Ovary (tissue), 10 donors: ENCODE results near the gene CDSN. TPM values are rescaled to one million over a fixed set of nuclear protein-coding genes. Genes with fewer than 3 reads are reported as not detected.
"Not testable (repeated sequence)": the region's sequence is repeated elsewhere in the genome, so short reads cannot be mapped to it uniquely, and the experiment has no call there.

Source experiments
- DNase-seq, 5 donors: peaks; one replicate each; pipeline ENCODE4 v3.0.0-alpha.2; 2019 to 2020
- H3K27ac ChIP-seq, 2 donors: fragments of 200-600 bp; one replicate each; pipeline versions ENCODE4 v1.5.1 to v1.8.0; 2019 to 2022
- H3K27me3 ChIP-seq: fragments of 200-600 bp; one replicate; pipeline ENCODE4 v1.8.0; 2022
- H3K36me3 ChIP-seq: fragments of 200-600 bp; sonication (generic); one replicate; pipeline ENCODE4 v1.5.1; 2019
- H3K4me1 ChIP-seq: one replicate; pipeline ENCODE4 v1.8.1; 2013; ENCODE audit warnings: mild to moderate bottlenecking, moderate library complexity; ENCODE audit not compliant: insufficient read depth
- H3K4me3 ChIP-seq: fragments of 200-600 bp; sonication (generic); one replicate; pipeline ENCODE4 v1.5.1; 2017
- H3K9me3 ChIP-seq, 2 donors: fragments of 200-600 bp in 1 of 2; sonication (generic) in 1 of 2; one replicate each; pipeline versions ENCODE4 v1.5.1 to v1.8.1; 2013 to 2019; ENCODE audit warnings: mild to moderate bottlenecking in 1 of 2, moderate library complexity in 1 of 2
- EP300 ChIP-seq: sonication (generic); formaldehyde crosslinking; IDR thresholded peaks from one replicate; pipeline ENCODE4 v1.6.1; 2017; ENCODE audit warnings: antibody characterized with exemption
- POLR2A ChIP-seq: fragments of 450-650 bp; IDR thresholded peaks from one replicate; pipeline ENCODE4 v1.6.1; 2017; ENCODE audit warnings: antibody characterized with exemption, mild to moderate bottlenecking, moderate library complexity
- WGBS, 3 donors: extraction: QIAGEN DNeasy Blood & Tissue Kit in 1 of 3; methylation state at CpG; one replicate each; pipeline versions ENCODE4 v1.1.5 to v1.1.7; 2013 to 2017; 5-methylcytosine and 5-hydroxymethylcytosine counted together
- intact Hi-C, 4 donors: fragments of 100-400 bp; cut with DNase I; formaldehyde crosslinking; loops; one replicate each; pipeline versions ENCODE4 v1.11.0 to v1.15.1; 2022 to 2023
- long read RNA-seq, 3 donors: library from polyadenylated mRNA in 2 of 3; unstranded in 2 of 3; transcript quantifications; one replicate each; pipeline ENCODE4 v2.0.0 and lab custom pipeline, GENCODE V29; 2021 to 2026
- polyA plus RNA-seq, 2 donors: library from polyadenylated mRNA; stranded (reverse); fragments of 200-250 nt in 1 of 2; fragments of 350-450 nt in 1 of 2; fragmentation: Illumina TruSeq in 1 of 2; extraction: RNeasy Lipid Tissue Mini Kit (QIAGEN cat#74804) in 1 of 2; gene quantifications; one replicate each; pipeline ENCODE4 v1.2.3, GENCODE V29; 2013 to 2014
- total RNA-seq, 7 donors: library from RNA; depleted of rRNA in 2 of 7; stranded (reverse); fragments of >200 nt in 2 of 7; fragmentation: NEBNext Ultra II Directional in 3 of 7; extraction: Animal tissue kit (Norgen Biotek cat#: 25700) in 3 of 7; gene quantifications; one replicate each; pipeline versions ENCODE4 v1.1.0 to v1.2.4, GENCODE V29; 2016 to 2023
- TF ChIP-seq, protein P1 (sequence below), 3 donors: fragments of 450-650 bp in 2 of 3; fragments of 200-600 bp in 1 of 3; IDR thresholded peaks; one replicate each; pipeline versions ENCODE4 v1.5.1 to v1.8.0; 2016 to 2022; ENCODE audit warnings: antibody characterized with exemption in 3 of 3, mild to moderate bottlenecking in 1 of 3
- donor health status: DM: no; HTN: no; CAD: no; lungs with moderate emphysema.
- donor health status: DM: no; HTN: no; CAD: no.
- donor health status: Bipolar disorder and iron deficiency.
- donor health status: DM: yes; HTN: yes; CAD: no.
- donor health status: DM: no; HTN: no; CAD: no.
- donor health status: DM: yes; HTN: yes; CAD: no.

Gene CDSN, protein sequence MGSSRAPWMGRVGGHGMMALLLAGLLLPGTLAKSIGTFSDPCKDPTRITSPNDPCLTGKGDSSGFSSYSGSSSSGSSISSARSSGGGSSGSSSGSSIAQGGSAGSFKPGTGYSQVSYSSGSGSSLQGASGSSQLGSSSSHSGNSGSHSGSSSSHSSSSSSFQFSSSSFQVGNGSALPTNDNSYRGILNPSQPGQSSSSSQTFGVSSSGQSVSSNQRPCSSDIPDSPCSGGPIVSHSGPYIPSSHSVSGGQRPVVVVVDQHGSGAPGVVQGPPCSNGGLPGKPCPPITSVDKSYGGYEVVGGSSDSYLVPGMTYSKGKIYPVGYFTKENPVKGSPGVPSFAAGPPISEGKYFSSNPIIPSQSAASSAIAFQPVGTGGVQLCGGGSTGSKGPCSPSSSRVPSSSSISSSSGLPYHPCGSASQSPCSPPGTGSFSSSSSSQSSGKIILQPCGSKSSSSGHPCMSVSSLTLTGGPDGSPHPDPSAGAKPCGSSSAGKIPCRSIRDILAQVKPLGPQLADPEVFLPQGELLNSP
- total RNA-seq = under 1 TPM in 1 of 7 donors, not detected in 6; 0.34 TPM
- under 1 TPM in 1 of 2 donors, not detected in 1; 0.05 TPM for polyA plus RNA-seq
- long read RNA-seq, donor 1 = 0 reads
- long read RNA-seq, donor 2 = 0 reads
- long read RNA-seq, donor 3, partial matches to known transcripts = 0 of 1 reads
- long read RNA-seq, donor 3, other reads (novel, unspliced or antisense) = 1 of 1 reads

DNA sequence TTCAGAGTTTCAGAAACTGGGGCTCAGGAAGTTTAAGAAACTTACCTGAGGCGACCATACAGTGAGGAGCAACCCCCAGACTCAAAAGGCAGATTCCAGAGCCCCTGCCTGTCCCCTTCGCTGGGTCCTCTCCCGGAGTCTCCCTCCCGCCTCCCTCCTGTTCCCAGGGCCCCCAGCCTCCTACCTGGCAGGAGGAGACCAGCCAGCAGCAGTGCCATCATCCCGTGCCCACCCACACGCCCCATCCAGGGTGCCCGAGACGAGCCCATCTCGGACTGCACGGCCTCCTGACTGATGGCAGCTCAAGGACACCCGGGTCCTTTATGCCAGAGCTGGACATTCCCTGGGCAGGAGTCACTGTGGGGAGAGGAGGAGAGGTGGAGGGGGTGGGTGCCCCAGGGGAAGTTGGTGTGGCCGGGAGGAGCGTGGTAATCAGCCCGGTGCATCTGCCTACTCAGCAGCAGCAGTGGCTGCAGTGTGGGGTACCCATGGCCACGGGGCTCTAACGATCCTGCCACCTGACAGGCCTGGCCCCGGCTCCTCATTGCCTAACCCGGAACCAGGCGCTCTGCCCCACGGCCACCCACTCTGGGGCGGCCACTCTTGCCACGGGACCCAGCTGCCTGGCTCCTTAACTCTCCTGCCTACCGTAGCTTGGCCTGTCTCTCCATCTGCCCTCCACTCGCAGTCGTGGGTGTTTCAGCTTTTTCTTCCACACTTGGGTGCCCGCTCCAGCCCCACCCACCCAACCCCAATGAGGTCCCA, at the start of gene CDSN:
Gene CDSN (minus strand): TSS at position 296 of the 765 bp plus-strand sequence. CDS start 27 bp downstream, at position 269.
- TF ChIP-seq EP300 (no peak), POLR2A (no peak)
- TF ChIP-seq, protein P1, sequence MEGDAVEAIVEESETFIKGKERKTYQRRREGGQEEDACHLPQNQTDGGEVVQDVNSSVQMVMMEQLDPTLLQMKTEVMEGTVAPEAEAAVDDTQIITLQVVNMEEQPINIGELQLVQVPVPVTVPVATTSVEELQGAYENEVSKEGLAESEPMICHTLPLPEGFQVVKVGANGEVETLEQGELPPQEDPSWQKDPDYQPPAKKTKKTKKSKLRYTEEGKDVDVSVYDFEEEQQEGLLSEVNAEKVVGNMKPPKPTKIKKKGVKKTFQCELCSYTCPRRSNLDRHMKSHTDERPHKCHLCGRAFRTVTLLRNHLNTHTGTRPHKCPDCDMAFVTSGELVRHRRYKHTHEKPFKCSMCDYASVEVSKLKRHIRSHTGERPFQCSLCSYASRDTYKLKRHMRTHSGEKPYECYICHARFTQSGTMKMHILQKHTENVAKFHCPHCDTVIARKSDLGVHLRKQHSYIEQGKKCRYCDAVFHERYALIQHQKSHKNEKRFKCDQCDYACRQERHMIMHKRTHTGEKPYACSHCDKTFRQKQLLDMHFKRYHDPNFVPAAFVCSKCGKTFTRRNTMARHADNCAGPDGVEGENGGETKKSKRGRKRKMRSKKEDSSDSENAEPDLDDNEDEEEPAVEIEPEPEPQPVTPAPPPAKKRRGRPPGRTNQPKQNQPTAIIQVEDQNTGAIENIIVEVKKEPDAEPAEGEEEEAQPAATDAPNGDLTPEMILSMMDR (IDR thresholded peaks at IDR 0.05) = no peak
- no peak within 1 kb of the TSS for H3K27ac ChIP-seq
- H3K9me3 ChIP-seq = no peaks in the 10 kb centered on the region
- intact Hi-C loops = no loop called here
- WGBS, 3 donors = 82 to 87% (median 84%) methylated on average over 25 to 26 of the region's 26 CpGs
- H3K27me3 ChIP-seq = no peaks in the 10 kb centered on the region
- H3K4me1 ChIP-seq = peaks cover 10% of the 10 kb centered on the region
- H3K4me3 ChIP-seq = no peak within 1 kb of the TSS
- H3K36me3 ChIP-seq = no peaks in the 10 kb centered on the region
- no peak for DNase-seq

DNA sequence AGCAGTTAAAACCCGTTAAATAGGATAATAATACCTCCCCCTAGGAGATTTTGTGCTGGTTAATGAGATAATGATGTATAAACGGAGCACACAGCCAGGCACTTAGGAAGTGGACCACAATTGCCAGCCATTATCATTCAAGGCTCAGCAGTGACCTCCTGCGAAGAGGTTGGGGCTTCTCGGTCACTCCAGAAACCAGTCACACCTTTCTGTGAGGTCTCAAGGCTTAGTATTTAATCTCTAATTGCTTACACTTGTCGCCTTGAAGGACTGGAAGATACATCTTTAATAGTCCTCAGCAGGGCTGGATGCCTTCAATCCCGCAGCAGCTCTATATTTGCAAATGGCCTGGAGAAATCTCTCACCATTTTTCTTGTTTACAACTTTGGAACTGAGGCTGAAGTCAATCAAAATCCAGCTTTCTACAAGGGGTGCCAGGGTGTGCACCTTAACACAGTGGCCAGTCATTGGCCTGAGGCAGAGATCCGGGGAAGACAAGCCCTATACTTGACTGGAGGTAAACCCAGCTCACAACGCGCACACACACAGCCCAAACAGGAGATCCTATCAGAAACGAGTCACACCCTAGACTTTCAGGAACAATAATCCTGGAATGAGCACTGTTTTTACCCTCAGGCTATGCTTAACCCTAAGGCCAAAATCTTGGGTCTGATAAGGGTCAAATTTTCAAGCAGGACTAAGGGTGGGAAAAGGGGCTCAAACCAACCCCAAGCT, 49.0 kb upstream of the CDSN start:
- H3K4me1 ChIP-seq = no peaks in the 10 kb centered on the region
- intact Hi-C loops = no loop called here
- H3K36me3 ChIP-seq = no peaks in the 10 kb centered on the region
- no peak overlapping the region for H3K4me3 ChIP-seq
- TF ChIP-seq, protein P1 (IDR thresholded peaks at IDR 0.05) = no peak
- TF ChIP-seq POLR2A (no peak), EP300 (no peak)
- no peak for DNase-seq
- WGBS, 3 donors = 69 to 76% (median 75%) methylated on average over 10 of the region's 10 CpGs
- no peak overlapping the region for H3K27ac ChIP-seq
- no peaks in the 10 kb centered on the region for H3K9me3 ChIP-seq
- H3K27me3 ChIP-seq = no peaks in the 10 kb centered on the region

- DNase-seq = no peak
- Histone ChIP-seq H3K4me1 (no peaks in the 10 kb centered on the region), H3K9me3 (no peaks in the 10 kb centered on the region), H3K4me3 (no peak overlapping the region), H3K27me3 (no peaks in the 10 kb centered on the region), H3K36me3 (no peaks in the 10 kb centered on the region), H3K27ac (no peak overlapping the region)
- intact Hi-C loops = no loop called here
- 61 to 73% (median 65%) methylated on average over 3 of the region's 3 CpGs for WGBS, 3 donors
- TF ChIP-seq POLR2A = no peak
- TF ChIP-seq, protein P1 (IDR thresholded peaks at IDR 0.05) = no peak
- TF ChIP-seq EP300 = no peak
Measured at GRCh38 chr6:31168606-31169005, 48.4 kb upstream of the CDSN start.

GRCh38 chr6:31165986-31166385, 45.7 kb upstream of the CDSN start:
- Histone ChIP-seq H3K4me3 (no peak overlapping the region), H3K27me3 (no peaks in the 10 kb centered on the region), H3K9me3 (no peaks in the 10 kb centered on the region), H3K4me1 (no peaks in the 10 kb centered on the region), H3K27ac (no peak overlapping the region), H3K36me3 (no peaks in the 10 kb centered on the region)
- intact Hi-C loops = no loop called here
- TF ChIP-seq, protein P1 (IDR thresholded peaks at IDR 0.05) = no peak
- TF ChIP-seq EP300 (no peak), POLR2A (no peak)
- no peak for DNase-seq
- 66 to 74% (median 70%) methylated on average over 5 of the region's 5 CpGs for WGBS, 3 donors

DNA sequence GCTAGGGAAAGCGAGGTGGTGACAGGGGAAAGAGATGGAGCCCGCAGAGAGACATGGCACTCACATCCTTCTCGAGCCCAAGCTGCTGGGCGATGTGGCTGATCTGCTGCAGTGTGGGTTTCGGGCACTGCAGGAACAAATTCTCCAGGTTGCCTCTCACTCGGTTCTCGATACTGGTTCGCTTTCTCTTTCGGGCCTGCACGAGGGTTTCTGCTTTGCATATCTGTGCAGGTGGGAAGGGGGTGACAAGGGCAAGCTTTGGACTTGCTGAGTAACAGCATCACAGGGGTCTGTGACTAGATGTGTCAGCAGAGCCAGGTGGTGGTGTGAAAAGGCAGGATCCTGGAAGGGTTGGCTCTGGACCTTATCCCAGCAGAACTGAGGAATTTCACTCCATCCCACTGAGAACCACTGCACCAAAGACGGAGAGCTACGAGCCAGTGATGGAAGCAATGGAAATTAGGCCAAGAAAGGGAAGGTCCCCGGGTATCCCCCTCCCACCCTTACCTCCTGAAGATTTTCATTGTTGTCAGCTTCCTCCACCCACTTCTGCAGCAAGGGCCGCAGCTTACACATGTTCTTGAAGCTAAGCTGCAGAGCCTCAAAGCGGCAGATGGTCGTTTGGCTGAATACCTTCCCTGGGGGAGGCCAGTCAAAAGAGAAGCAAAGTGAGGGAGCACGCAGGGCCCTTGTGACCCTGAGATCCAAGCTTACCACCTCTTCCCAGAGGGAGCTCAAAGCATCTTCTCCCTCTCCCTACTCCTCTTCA, 45.0 kb upstream of the CDSN start:
- WGBS, 3 donors = 78 to 82% (median 80%) methylated on average over 17 of the region's 17 CpGs
- H3K4me3 ChIP-seq, H3K27ac ChIP-seq, intact Hi-C loops, H3K4me1 ChIP-seq, H3K36me3 ChIP-seq, DNase-seq, H3K9me3 ChIP-seq, H3K27me3 ChIP-seq: not testable (repeated sequence)
